HEK293 (cell line): ENCODE results near the gene NR2C2.

Experiments used
- CTCF ChIA-PET: fragments of 350-600 bp; formaldehyde crosslinking; extraction: SDS; loops from one replicate; lab custom pipeline; 2021; ENCODE audit warnings: antibody characterized with exemption; lab: Yijun Ruan, JAX
- POLR2A ChIA-PET: fragments of 300-600 bp; formaldehyde crosslinking; extraction: SDS; loops from one replicate; lab custom pipeline; 2020; ENCODE audit warnings: antibody characterized with exemption, inconsistent platforms; lab: Yijun Ruan, JAX
- H3K27ac ChIP-seq: fragments of 200-500 bp; sonication (Bioruptor generic); 2 replicates; pipeline ENCODE4 v1.5.1; 2014; ENCODE audit warnings: low read depth, low read length, control low read depth, inconsistent platforms; ENCODE audit errors: extremely low read depth
- H3K36me3 ChIP-seq, 2 experiments: fragments of 200-500 bp in 1 of 2; sonication (Bioruptor generic) in 1 of 2; 1 replicate in 1 of 2; 2 replicates in 1 of 2; pipeline ENCODE4 v1.5.1; 2014 to 2017; ENCODE audit warnings: inconsistent platforms in 2 of 2, low read length in 2 of 2; ENCODE audit not compliant: control insufficient read depth in 2 of 2, insufficient read depth in 1 of 2
- H3K4me1 ChIP-seq: fragments of 200-500 bp; sonication (Bioruptor generic); 2 replicates; pipeline ENCODE4 v1.5.1; 2014; ENCODE audit warnings: mild to moderate bottlenecking, low read length, inconsistent platforms; ENCODE audit not compliant: control insufficient read depth, insufficient read depth
- H3K4me3 ChIP-seq: 2 replicates; pipeline ENCODE4 v1.5.1; 2011; ENCODE audit warnings: low read depth, mild to moderate bottlenecking, control low read depth, low read length, moderate library complexity
- H3K9me3 ChIP-seq: fragments of 200-500 bp; sonication (Bioruptor generic); 2 replicates; pipeline ENCODE4 v1.5.1; 2014; ENCODE audit warnings: low read depth, low read length, inconsistent platforms; ENCODE audit not compliant: control insufficient read depth, insufficient read depth
- CTCF ChIP-seq: fragments of 450-650 bp; formaldehyde crosslinking; IDR thresholded peaks from 2 replicates; pipeline ENCODE4 v1.5.1; 2016; ENCODE audit warnings: missing biosample characterization, missing genetic modification characterization
- FEZF1 ChIP-seq: fragments of 450-650 bp; formaldehyde crosslinking; IDR thresholded peaks from 2 replicates; pipeline ENCODE4 v1.5.1; 2016; ENCODE audit warnings: missing biosample characterization, missing genetic modification characterization
- IKZF3 ChIP-seq: fragments of 450-650 bp; IDR thresholded peaks from 2 replicates; pipeline ENCODE4 v1.5.0; 2018; ENCODE audit warnings: missing biosample characterization, mild to moderate bottlenecking, missing genetic modification characterization, moderate library complexity
- KLF17 ChIP-seq: fragments of 450-650 bp; formaldehyde crosslinking; IDR thresholded peaks from 2 replicates; pipeline ENCODE4 v1.5.1; 2016; ENCODE audit warnings: missing biosample characterization, missing genetic modification characterization
- PRDM6 ChIP-seq: fragments of 450-650 bp; formaldehyde crosslinking; IDR thresholded peaks from 2 replicates; pipeline ENCODE4 v1.5.1; 2017; ENCODE audit warnings: missing biosample characterization, missing genetic modification characterization
- SALL2 ChIP-seq: fragments of 450-650 bp; formaldehyde crosslinking; IDR thresholded peaks from 2 replicates; pipeline ENCODE4 v1.5.0; 2017; ENCODE audit warnings: missing biosample characterization, mild to moderate bottlenecking, missing genetic modification characterization, borderline replicate concordance
- ZBTB44 ChIP-seq: fragments of 450-650 bp; IDR thresholded peaks from 2 replicates; pipeline ENCODE4 v1.5.1; 2018; ENCODE audit warnings: missing biosample characterization, mild to moderate bottlenecking, missing genetic modification characterization
- ZFP69B ChIP-seq: fragments of 450-650 bp; formaldehyde crosslinking; IDR thresholded peaks from 2 replicates; pipeline ENCODE4 v1.5.1; 2016; ENCODE audit warnings: missing biosample characterization, missing genetic modification characterization
- ZNF133 ChIP-seq: fragments of 450-650 bp; formaldehyde crosslinking; IDR thresholded peaks from 2 replicates; pipeline ENCODE4 v1.5.1; 2016; ENCODE audit warnings: missing biosample characterization, missing genetic modification characterization
- ZNF16 ChIP-seq: fragments of 450-650 bp; formaldehyde crosslinking; IDR thresholded peaks from 2 replicates; pipeline ENCODE4 v1.5.1; 2016; ENCODE audit warnings: low read depth, missing biosample characterization, missing genetic modification characterization
- ZNF18 ChIP-seq: fragments of 450-650 bp; formaldehyde crosslinking; IDR thresholded peaks from 2 replicates; pipeline ENCODE4 v1.5.1; 2016; ENCODE audit warnings: missing biosample characterization, missing genetic modification characterization
- ZNF274 ChIP-seq, 2 experiments: fragments of 200-500 bp in 1 of 2; fragments of 450-650 bp in 1 of 2; sonication (Bioruptor generic) in 1 of 2; formaldehyde crosslinking in 1 of 2; IDR thresholded peaks; 2 replicates each; pipeline versions ENCODE4 v1.5.1 to v1.6.1; 2014 to 2016; ENCODE audit warnings: borderline replicate concordance in 1 of 2, inconsistent platforms in 1 of 2, low read length in 1 of 2, missing biosample characterization in 1 of 2, missing genetic modification characterization in 1 of 2
- ZNF292 ChIP-seq: fragments of 450-650 bp; formaldehyde crosslinking; IDR thresholded peaks from 2 replicates; pipeline ENCODE4 v1.5.1; 2016; ENCODE audit warnings: low read depth, missing biosample characterization, missing genetic modification characterization, borderline replicate concordance
- ZNF449 ChIP-seq: fragments of 450-650 bp; formaldehyde crosslinking; IDR thresholded peaks from 2 replicates; pipeline ENCODE4 v1.5.1; 2017; ENCODE audit warnings: missing biosample characterization, mild to moderate bottlenecking, missing genetic modification characterization, moderate library complexity
- ZNF488 ChIP-seq: fragments of 450-650 bp; formaldehyde crosslinking; IDR thresholded peaks from 2 replicates; pipeline ENCODE4 v1.5.1; 2016; ENCODE audit warnings: missing biosample characterization, missing genetic modification characterization
- ZNF561 ChIP-seq: fragments of 450-650 bp; IDR thresholded peaks from 2 replicates; pipeline ENCODE4 v1.5.1; 2018; ENCODE audit warnings: missing biosample characterization, missing genetic modification characterization, borderline replicate concordance
- ZNF660 ChIP-seq: fragments of 450-650 bp; IDR thresholded peaks from 2 replicates; pipeline ENCODE4 v1.5.1; 2018; ENCODE audit warnings: missing biosample characterization, mild to moderate bottlenecking, missing genetic modification characterization
- ZNF704 ChIP-seq: fragments of 450-650 bp; formaldehyde crosslinking; IDR thresholded peaks from 2 replicates; pipeline ENCODE4 v1.5.1; 2016; ENCODE audit warnings: missing biosample characterization, missing genetic modification characterization
- ZNF777 ChIP-seq: fragments of 450-650 bp; formaldehyde crosslinking; IDR thresholded peaks from 2 replicates; pipeline ENCODE4 v1.5.1; 2017; ENCODE audit warnings: missing biosample characterization, missing genetic modification characterization, borderline replicate concordance
- ZSCAN30 ChIP-seq: fragments of 450-650 bp; IDR thresholded peaks from 2 replicates; pipeline ENCODE4 v1.5.1; 2018; ENCODE audit warnings: missing biosample characterization, mild to moderate bottlenecking, missing genetic modification characterization, moderate library complexity
- ZXDB ChIP-seq: fragments of 450-650 bp; formaldehyde crosslinking; IDR thresholded peaks from 2 replicates; pipeline ENCODE4 v1.5.1; 2016; ENCODE audit warnings: missing biosample characterization, missing genetic modification characterization

The NR2C2 gene

GRCh38 chr3:14990780-14991148 is 43.4 kb downstream of the NR2C2 start (continued):
- no peak for TF ChIP-seq KLF17
- no peak for TF ChIP-seq ZNF18 (tag by site-specific recombination)
- no peak for TF ChIP-seq ZNF777
- TF ChIP-seq PRDM6: peak; percentile 77
- TF ChIP-seq ZNF16 (tag by site-specific recombination): no peak
- no peak for TF ChIP-seq ZNF133 (tag by site-specific recombination)
- no peak for TF ChIP-seq CTCF
- TF ChIP-seq ZFP69B: no peak
- TF ChIP-seq IKZF3 (tag by site-specific recombination): no peak
- TF ChIP-seq, all 188 proteins: peak for 5

GRCh38 chr3:14991151-14991742 is 43.9 kb downstream of the NR2C2 start:
- ChIA-PET POLR2A (no interaction called here), CTCF (interaction anchor here (0.8 kb wide), 1 partner anchor 65 kb away, joined by 3 read pairs; no protein-coding TSS in a partner anchor)
- peaks cover 16% of the 10 kb centered on the region for H3K4me1 ChIP-seq
- H3K27ac ChIP-seq: no peak overlapping the region
- H3K36me3 ChIP-seq: no peaks in the 10 kb centered on the region
- H3K4me3 ChIP-seq: no peak overlapping the region
- H3K9me3 ChIP-seq: no peaks in the 10 kb centered on the region
- TF ChIP-seq ZBTB44 (peak; percentile 61), IKZF3 (tag by site-specific recombination) (0 out of 2 replicates have a peak, but pooled peaks have one; percentile 22), ZNF561 (peak; percentile 26; the same call in 1 of the 2 replicates), ZFP69B (no peak), SALL2 (tag by site-specific recombination) (no peak), ZNF449 (no peak), ZNF274 (IDR thresholded peaks at IDR 0.05; ENCODE audit: low read length) (no peak), ZNF274 (tag by site-specific recombination; IDR thresholded peaks at IDR 0.05; ENCODE audit: borderline replicate concordance) (no peak), ZXDB (no peak), PRDM6 (peak; percentile 48; the same call in 1 of the 2 replicates), FEZF1 (tag by site-specific recombination) (0 out of 2 replicates have a peak, but pooled peaks have one; percentile 8), ZNF488 (no peak), ZSCAN30 (tag by site-specific recombination) (peak; percentile 86; the same call in 1 of the 2 replicates), ZNF704 (tag by site-specific recombination) (no peak), ZNF660 (peak; percentile 17; the same call in 1 of the 2 replicates), ZNF292 (tag by site-specific recombination) (no peak)
